HuH-7 (cell line): Measurements from ENCODE around the gene TGFB2.
"Not testable (repeated sequence)": the region's sequence is repeated elsewhere in the genome, so short reads cannot be mapped to it uniquely, and the experiment has no call there.

Experiments used
- DNase-seq: peaks from one replicate; pipeline ENCODE4 v3.0.0; 2011; ENCODE audit warnings: low spot score

Gene TGFB2

GRCh38 chr1:218344814-218345672, at the start of gene TGFB2:
TGFB2 (plus strand) TSS chr1:218345336; CDS start chr1:218346702, 1,366 bp downstream.
- DNase-seq, result peak; percentile 60

- DNase-seq, result no peak
Measured at GRCh38 chr1:218296162-218296561, 49.0 kb upstream of the TGFB2 start.

GRCh38 chr1:218297461-218297860, 47.7 kb upstream of the TGFB2 start:
- DNase-seq, result no peak

GRCh38 chr1:218297867-218298266, 47.3 kb upstream of the TGFB2 start:
- DNase-seq, result no peak

GRCh38 chr1:218298398-218298797, 46.7 kb upstream of the TGFB2 start:
- DNase-seq, result no peak

GRCh38 chr1:218299416-218299815, 45.7 kb upstream of the TGFB2 start:
- DNase-seq, result no peak

GRCh38 chr1:218301217-218301616, 43.9 kb upstream of the TGFB2 start:
- no peak for DNase-seq

- no peak for DNase-seq
Measured at GRCh38 chr1:218302155-218302554, 43.0 kb upstream of the TGFB2 start.

- no peak for DNase-seq
Measured at GRCh38 chr1:218303176-218303879, 41.8 kb upstream of the TGFB2 start.

- no peak for DNase-seq
Measured at GRCh38 chr1:218304281-218305039, 40.7 kb upstream of the TGFB2 start.

GRCh38 chr1:218305472-218306064, 39.6 kb upstream of the TGFB2 start:
- DNase-seq, result no peak

GRCh38 chr1:218312509-218312908, 32.6 kb upstream of the TGFB2 start:
- DNase-seq, result no peak

GRCh38 chr1:218314316-218314715, 30.8 kb upstream of the TGFB2 start:
- no peak for DNase-seq

GRCh38 chr1:218315638-218316037, 29.5 kb upstream of the TGFB2 start:
- no peak for DNase-seq

GRCh38 chr1:218317061-218317460, 28.1 kb upstream of the TGFB2 start:
- no peak for DNase-seq

- not testable (repeated sequence) for DNase-seq
Measured at GRCh38 chr1:218320182-218320581, 25.0 kb upstream of the TGFB2 start.

- DNase-seq, result no peak
Measured at GRCh38 chr1:218322762-218323161, 22.4 kb upstream of the TGFB2 start.

GRCh38 chr1:218323568-218324225, 21.4 kb upstream of the TGFB2 start:
- DNase-seq, result no peak

GRCh38 chr1:218324226-218324580, 20.9 kb upstream of the TGFB2 start:
- DNase-seq, result no peak

GRCh38 chr1:218328769-218329168, 16.4 kb upstream of the TGFB2 start:
- DNase-seq, result no peak

- DNase-seq, result no peak
Measured at GRCh38 chr1:218330043-218330623, 15.0 kb upstream of the TGFB2 start.
